ENCODE results near the gene ACSM2B. TPM values are rescaled to one million over a fixed set of nuclear protein-coding genes. Genes with fewer than 3 reads are reported as not detected.

Gene ACSM2B
- total RNA-seq, 2 donors from 2014 or later: not detected

GRCh38 chr16:20613481-20614185 is 37.5 kb upstream of the ACSM2B start:
- H3K9me3 ChIP-seq: no peaks in the 10 kb centered on the region
- H3K36me3 ChIP-seq: no peaks in the 10 kb centered on the region
- intact Hi-C loops (cut with DNase I): no loop called here
- TF ChIP-seq POLR2AphosphoS5 (IDR thresholded peaks at IDR 0.05) (no peak), POLR2A (IDR thresholded peaks at IDR 0.05) (no peak), CTCF (IDR thresholded peaks at IDR 0.05) (no peak)
- H3K4me1 ChIP-seq (replicated peaks): no peaks in the 10 kb centered on the region
- no peaks in the 10 kb centered on the region for H3K27me3 ChIP-seq (replicated peaks; ENCODE audit: insufficient read depth)
- no peak for DNase-seq (ENCODE audit: low spot score)
- WGBS: 70% methylated on average over 7 of the region's 7 CpGs
- no peak overlapping the region for H3K4me3 ChIP-seq
- peak overlapping the region in 1 of 2 donors; percentile 56 for H3K27ac ChIP-seq

- DNase-seq (ENCODE audit: low spot score): no peak
- Histone ChIP-seq H3K4me1 (replicated peaks) (no peaks in the 10 kb centered on the region), H3K27me3 (replicated peaks; ENCODE audit: insufficient read depth) (no peaks in the 10 kb centered on the region), H3K9me3 (no peaks in the 10 kb centered on the region), H3K27ac (peak overlapping the region in 1 of 2 donors; percentile 56), H3K36me3 (no peaks in the 10 kb centered on the region), H3K4me3 (no peak overlapping the region)
- intact Hi-C loops (cut with DNase I): no loop called here
- no peak for TF ChIP-seq POLR2AphosphoS5 (IDR thresholded peaks at IDR 0.05)
- TF ChIP-seq POLR2A (IDR thresholded peaks at IDR 0.05): no peak
- no peak for TF ChIP-seq CTCF (IDR thresholded peaks at IDR 0.05)
- WGBS: 62% methylated on average over 9 of the region's 9 CpGs
Observed at GRCh38 chr16:20612551-20613480, 36.6 kb upstream of the ACSM2B start.

- Histone ChIP-seq H3K27ac (peak overlapping the region in 1 of 2 donors; percentile 56), H3K27me3 (replicated peaks; ENCODE audit: insufficient read depth) (no peaks in the 10 kb centered on the region), H3K36me3 (no peaks in the 10 kb centered on the region), H3K4me3 (no peak overlapping the region), H3K9me3 (no peaks in the 10 kb centered on the region), H3K4me1 (replicated peaks) (no peaks in the 10 kb centered on the region)
- intact Hi-C loops (cut with DNase I): no loop called here
- no peak for DNase-seq (ENCODE audit: low spot score)
- TF ChIP-seq CTCF (IDR thresholded peaks at IDR 0.05) (no peak), POLR2AphosphoS5 (IDR thresholded peaks at IDR 0.05) (no peak), POLR2A (IDR thresholded peaks at IDR 0.05) (no peak)
- WGBS: 52% methylated on average over 5 of the region's 5 CpGs
Observed at GRCh38 chr16:20611975-20612481, 35.9 kb upstream of the ACSM2B start.

- peak overlapping the region; percentile 4 to 56 for H3K27ac ChIP-seq
- no peaks in the 10 kb centered on the region for H3K4me1 ChIP-seq (replicated peaks)
- no peaks in the 10 kb centered on the region for H3K36me3 ChIP-seq
- intact Hi-C loops (cut with DNase I): no loop called here
- DNase-seq (ENCODE audit: low spot score): no peak
- WGBS: 30% methylated on average over 2 of the region's 2 CpGs
- TF ChIP-seq POLR2AphosphoS5 (IDR thresholded peaks at IDR 0.05): no peak
- TF ChIP-seq CTCF (IDR thresholded peaks at IDR 0.05): no peak
- no peak for TF ChIP-seq POLR2A (IDR thresholded peaks at IDR 0.05)
- no peaks in the 10 kb centered on the region for H3K9me3 ChIP-seq
- H3K27me3 ChIP-seq (replicated peaks; ENCODE audit: insufficient read depth): no peaks in the 10 kb centered on the region
- H3K4me3 ChIP-seq: no peak overlapping the region
Observed at GRCh38 chr16:20611350-20611902, 35.3 kb upstream of the ACSM2B start.
